Measurements from ENCODE around the gene ACADVL.

DNA sequence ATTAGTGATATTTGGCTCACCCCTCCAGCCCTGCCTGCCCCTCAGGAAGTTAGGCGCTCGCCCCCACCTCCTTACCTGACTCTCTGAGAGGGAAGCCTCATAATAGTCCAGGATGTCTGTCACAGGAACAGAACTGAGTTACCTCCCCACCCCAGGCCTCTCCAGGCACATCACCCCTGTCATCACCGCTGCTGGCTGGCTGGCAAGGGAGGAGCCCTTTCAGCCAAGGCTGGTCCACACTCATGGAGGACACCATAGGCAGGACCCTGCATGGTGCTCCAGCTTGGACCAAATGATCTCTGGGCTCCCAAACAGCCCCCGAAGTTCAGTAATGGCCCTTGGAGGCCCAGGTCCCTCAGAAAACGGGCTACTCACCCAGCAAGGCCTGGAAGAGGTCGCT lies 1.6 kb upstream of the ACADVL start:
- TF ChIP-seq, protein P1, sequence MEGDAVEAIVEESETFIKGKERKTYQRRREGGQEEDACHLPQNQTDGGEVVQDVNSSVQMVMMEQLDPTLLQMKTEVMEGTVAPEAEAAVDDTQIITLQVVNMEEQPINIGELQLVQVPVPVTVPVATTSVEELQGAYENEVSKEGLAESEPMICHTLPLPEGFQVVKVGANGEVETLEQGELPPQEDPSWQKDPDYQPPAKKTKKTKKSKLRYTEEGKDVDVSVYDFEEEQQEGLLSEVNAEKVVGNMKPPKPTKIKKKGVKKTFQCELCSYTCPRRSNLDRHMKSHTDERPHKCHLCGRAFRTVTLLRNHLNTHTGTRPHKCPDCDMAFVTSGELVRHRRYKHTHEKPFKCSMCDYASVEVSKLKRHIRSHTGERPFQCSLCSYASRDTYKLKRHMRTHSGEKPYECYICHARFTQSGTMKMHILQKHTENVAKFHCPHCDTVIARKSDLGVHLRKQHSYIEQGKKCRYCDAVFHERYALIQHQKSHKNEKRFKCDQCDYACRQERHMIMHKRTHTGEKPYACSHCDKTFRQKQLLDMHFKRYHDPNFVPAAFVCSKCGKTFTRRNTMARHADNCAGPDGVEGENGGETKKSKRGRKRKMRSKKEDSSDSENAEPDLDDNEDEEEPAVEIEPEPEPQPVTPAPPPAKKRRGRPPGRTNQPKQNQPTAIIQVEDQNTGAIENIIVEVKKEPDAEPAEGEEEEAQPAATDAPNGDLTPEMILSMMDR (IDR thresholded peaks at IDR 0.05 in 8 of 11, conservative IDR thresholded peaks at IDR 0.05 in 3 of 11) = no peak
- TF ChIP-seq POLR2AphosphoS5 (IDR thresholded peaks at IDR 0.05) = peak in 1 of 3 donors; percentile 11
